Endothelial cell of umbilical vein (primary cell): Measurements from ENCODE around the gene B3GNT3. TPM values are rescaled to one million over a fixed set of nuclear protein-coding genes. Genes with fewer than 3 reads are reported as not detected.

Experiments
- polyA plus RNA-seq, 4 experiments: library from polyadenylated mRNA; depleted of rRNA in 3 of 4; stranded (reverse) in 3 of 4; unstranded in 1 of 4; fragments of >200 nt; gene quantifications; 2 replicates each; pipeline versions ENCODE4 v1.2.1 to v1.2.3, GENCODE V29; 2011 to 2012; ENCODE audit warnings: missing spikeins in 1 of 4
- small RNA-seq: library from RNA; depleted of rRNA; stranded (forward); fragments of <200 nt; gene quantifications from one replicate; pipeline ENCODE3, GENCODE V24; 2012; ENCODE audit warnings: low replicate concordance, low read depth; ENCODE audit not compliant: insufficient read depth, insufficient read length
- total RNA-seq: library from RNA; stranded (reverse); gene quantifications from 2 replicates; pipeline ENCODE4 v1.2.3, GENCODE V29; 2021

B3GNT3 gene
- total and polyA plus RNA-seq, 2 donors (not counting 3 experiments of a cell fraction or from before 2014, with no cell fraction given) = 0.10 TPM; not detected in 1

Small RNAs within 50 kb of the gene (small RNA-seq; reads per million reads assigned to genes)
- gene SNORA68 = not detected

Other genes with a start within 250 kb of the B3GNT3 start
- gene COLGALT1, start 239.5 kb upstream of the B3GNT3 start, total RNA-seq = 240 and 263 TPM in 2 replicates
- gene COLGALT1, start 239.5 kb upstream of the B3GNT3 start, polyA plus RNA-seq = 355 and 406 TPM in 2 replicates
- 0.09 and 0.30 TPM in 2 replicates for gene UNC13A, start 106.8 kb upstream of the B3GNT3 start, total RNA-seq
- gene UNC13A, start 106.8 kb upstream of the B3GNT3 start, polyA plus RNA-seq = 0.04 and 0.06 TPM in 2 replicates
- 143 and 166 TPM in 2 replicates for gene MAP1S, start 75.7 kb upstream of the B3GNT3 start, total RNA-seq
- gene MAP1S, start 75.7 kb upstream of the B3GNT3 start, polyA plus RNA-seq = 94.8 and 157 TPM in 2 replicates
- 1.4 and 1.6 TPM in 2 replicates for gene FCHO1, start 43.7 kb upstream of the B3GNT3 start, total RNA-seq
- gene FCHO1, start 43.7 kb upstream of the B3GNT3 start, polyA plus RNA-seq = 0.66 and 0.80 TPM in 2 replicates
- not detected in 2 replicates for gene INSL3, start 26.4 kb downstream of the B3GNT3 start, total RNA-seq
- gene INSL3, start 26.4 kb downstream of the B3GNT3 start, polyA plus RNA-seq = not detected in 2 replicates
- gene JAK3, start 52.8 kb downstream of the B3GNT3 start, total RNA-seq = 3.1 and 3.4 TPM in 2 replicates
- gene JAK3, start 52.8 kb downstream of the B3GNT3 start, polyA plus RNA-seq = 3.8 and 5.1 TPM in 2 replicates
- gene RPL18A, start 64.8 kb downstream of the B3GNT3 start, total RNA-seq = 1,947 and 1,970 TPM in 2 replicates
- 2,869 and 3,230 TPM in 2 replicates for gene RPL18A, start 64.8 kb downstream of the B3GNT3 start, polyA plus RNA-seq
- gene SLC5A5, start 76.8 kb downstream of the B3GNT3 start, total RNA-seq = not detected in 2 replicates
- not detected in 2 replicates for gene SLC5A5, start 76.8 kb downstream of the B3GNT3 start, polyA plus RNA-seq
- gene CCDC124, start 137.9 kb downstream of the B3GNT3 start, total RNA-seq = 115 and 123 TPM in 2 replicates
- 101 and 128 TPM in 2 replicates for gene CCDC124, start 137.9 kb downstream of the B3GNT3 start, polyA plus RNA-seq
- 0.32 and 0.80 TPM in 2 replicates for gene KCNN1, start 172.0 kb downstream of the B3GNT3 start, total RNA-seq
- gene KCNN1, start 172.0 kb downstream of the B3GNT3 start, polyA plus RNA-seq = 0.18 TPM in 2 replicates
- 17.2 and 17.4 TPM in 2 replicates for gene ARRDC2, start 213.0 kb downstream of the B3GNT3 start, total RNA-seq
- gene ARRDC2, start 213.0 kb downstream of the B3GNT3 start, polyA plus RNA-seq = 10.2 and 12.4 TPM in 2 replicates